Islet precursor cell (in vitro differentiated cells): Measurements from ENCODE around the gene CCDC158.
"Not testable (repeated sequence)": the region's sequence is repeated elsewhere in the genome, so short reads cannot be mapped to it uniquely, and the experiment has no call there.

Source experiments
- DNase-seq: peaks from one replicate; pipeline ENCODE4 v3.0.0-alpha.2; 2018

The CCDC158 gene

DNA sequence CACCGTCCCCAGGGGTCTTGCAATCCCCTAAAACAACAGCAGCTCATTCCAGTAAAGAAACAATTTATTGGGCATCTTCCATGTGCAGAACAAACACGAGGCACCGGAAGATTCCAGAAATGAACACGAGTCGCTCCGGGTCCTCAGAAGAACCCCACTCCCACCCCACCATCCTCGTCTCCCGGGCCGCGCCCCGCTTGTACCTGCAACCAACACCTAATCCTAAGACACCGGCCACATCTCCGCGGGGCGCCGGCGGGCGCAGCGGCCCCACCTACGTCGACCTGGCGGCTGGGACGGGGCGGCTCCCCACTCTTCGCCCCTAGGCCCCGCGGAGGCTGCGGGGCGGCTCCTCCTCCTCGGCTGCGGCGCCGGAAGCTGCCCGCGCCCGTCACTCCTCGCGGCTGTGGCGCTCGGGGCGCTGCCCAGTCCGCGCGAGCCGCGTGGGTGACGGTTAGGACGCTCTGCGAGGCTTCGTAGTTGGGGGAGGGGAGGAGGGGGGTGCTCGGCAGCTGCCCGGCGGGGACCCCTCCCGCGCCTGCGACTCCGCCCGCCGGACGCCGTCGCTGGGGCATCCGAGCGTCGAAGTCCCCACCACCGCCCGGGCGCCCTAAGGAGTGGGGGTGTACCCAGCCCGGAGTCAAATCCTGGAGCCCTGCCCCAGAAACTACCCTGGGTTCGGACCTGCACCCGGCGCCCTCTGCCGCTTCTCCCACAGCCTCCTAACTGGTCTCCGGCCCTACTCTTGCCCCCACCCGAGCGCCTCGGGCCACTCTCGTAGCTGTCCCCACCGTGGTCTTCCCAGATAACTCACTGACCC is at the start of gene CCDC158:
Gene CCDC158, minus strand, starts transcription at position 380 of the 820 bp plus-strand sequence. CDS start 17,934 bp downstream, outside the sequence.
- DNase-seq: no peak

DNA sequence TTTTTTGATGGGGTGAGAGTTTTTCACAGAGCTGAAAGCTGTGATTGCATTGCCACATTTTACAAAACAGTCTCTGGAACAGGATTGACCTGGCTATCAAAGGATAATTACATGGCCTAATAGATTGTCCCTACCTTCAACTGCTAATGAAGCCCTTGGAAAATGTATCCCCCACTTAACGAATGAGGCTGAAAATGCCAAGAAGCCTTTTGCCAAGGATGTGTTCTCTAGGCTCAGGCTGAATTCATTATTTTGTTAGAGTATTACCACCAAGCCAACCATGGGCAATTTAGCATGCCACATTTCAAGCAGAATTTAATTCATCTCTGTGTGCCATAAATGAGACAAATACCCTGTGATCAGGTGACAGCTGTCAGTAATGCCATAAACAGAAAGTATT is 49.6 kb upstream of the CCDC158 start:
- DNase-seq: no peak

- DNase-seq: no peak
Measured at GRCh38 chr4:76470064-76470463, 49.1 kb upstream of the CCDC158 start.

GRCh38 chr4:76463568-76463967 is 42.6 kb upstream of the CCDC158 start:
- no peak for DNase-seq

DNA sequence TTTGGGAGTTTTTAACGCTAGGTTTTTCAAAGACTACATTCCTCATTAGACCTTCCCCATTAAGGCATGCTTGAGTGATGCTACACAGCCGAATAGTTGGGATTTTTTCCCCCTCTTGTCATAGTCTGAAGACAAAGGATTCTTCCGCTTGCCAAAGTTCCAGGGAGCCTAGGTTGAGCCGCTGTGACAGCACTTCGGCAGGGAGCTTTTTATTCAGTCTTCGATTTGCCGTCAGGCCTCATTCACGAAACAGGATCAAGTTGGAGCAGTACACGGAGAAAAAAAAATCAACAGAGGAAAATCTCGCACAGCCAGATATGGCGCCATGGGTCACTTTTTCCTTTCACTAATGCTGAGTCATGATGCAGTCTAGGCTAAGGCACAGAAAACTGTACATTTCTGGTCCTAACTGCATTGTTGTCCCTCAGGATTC is 38.4 kb upstream of the CCDC158 start:
- DNase-seq: peak; percentile 95

- DNase-seq: peak; percentile 78
Measured at GRCh38 chr4:76458825-76459224, 37.9 kb upstream of the CCDC158 start.

- no peak for DNase-seq
Measured at GRCh38 chr4:76458297-76458696, 37.4 kb upstream of the CCDC158 start.

- DNase-seq: peak; percentile 76
Measured at GRCh38 chr4:76457885-76458284, 36.9 kb upstream of the CCDC158 start.

- not testable (repeated sequence) for DNase-seq
Measured at GRCh38 chr4:76454073-76454472, 33.1 kb upstream of the CCDC158 start.

GRCh38 chr4:76453232-76453631 is 32.3 kb upstream of the CCDC158 start:
- DNase-seq: no peak

GRCh38 chr4:76449833-76450232 is 28.9 kb upstream of the CCDC158 start:
- no peak for DNase-seq

DNA sequence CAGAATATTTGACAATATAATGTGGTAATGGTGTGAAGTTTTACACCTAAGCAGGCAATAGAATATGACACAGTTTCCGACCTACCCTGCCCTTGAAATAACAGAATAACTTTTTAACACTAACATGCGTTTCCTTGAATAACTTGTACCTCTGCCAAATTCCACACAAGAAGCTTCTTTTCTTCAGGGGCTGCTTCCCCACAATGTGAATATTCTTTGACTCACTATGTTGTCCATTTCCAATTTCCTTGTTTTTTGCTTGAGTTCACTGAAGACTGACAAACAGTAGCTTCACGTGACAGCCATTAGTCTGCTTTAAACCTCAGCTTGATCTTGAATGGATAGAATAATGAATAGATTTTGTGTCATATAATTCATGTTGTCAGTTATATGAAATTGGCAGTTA is 28.4 kb upstream of the CCDC158 start:
- DNase-seq: no peak

DNA sequence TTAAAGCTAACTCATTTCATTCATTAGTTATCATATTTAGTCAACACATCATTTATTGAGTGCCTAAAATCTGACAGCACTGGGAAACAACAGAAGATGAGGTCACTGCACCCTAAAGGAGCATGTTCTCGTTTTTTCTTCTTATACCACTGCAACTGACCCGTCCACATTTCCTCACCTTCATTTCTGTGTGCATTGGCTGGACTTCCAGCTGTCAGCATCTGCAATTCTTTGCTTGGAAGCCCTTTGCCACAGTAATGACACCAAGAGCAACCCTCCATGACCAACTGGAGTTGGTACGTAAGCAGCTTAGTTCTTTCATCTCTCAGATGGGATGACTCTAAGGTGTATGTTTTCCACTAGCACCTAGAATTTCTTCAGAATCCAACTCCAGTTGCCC is 27.3 kb upstream of the CCDC158 start:
- DNase-seq: no peak

- no peak for DNase-seq
Measured at GRCh38 chr4:76447393-76447851, 26.5 kb upstream of the CCDC158 start.

DNA sequence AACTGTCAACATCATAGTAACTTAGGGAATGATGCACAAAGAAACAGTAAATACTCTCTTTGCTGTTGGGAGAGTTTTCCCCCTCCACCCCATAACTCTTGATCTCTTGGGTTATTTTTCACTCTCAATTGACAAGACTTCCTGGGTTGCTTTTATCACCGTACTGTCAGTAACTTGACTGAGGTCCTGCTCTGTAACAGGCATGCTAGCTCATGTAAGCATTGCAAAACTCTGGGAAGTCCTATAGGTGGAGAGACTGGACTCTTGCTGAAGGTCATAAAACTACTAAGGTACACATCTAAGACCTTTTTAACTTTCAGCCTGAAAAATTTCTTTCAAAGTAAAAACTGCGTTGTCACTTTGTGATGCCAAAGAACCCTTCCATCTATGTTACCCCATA is 25.0 kb upstream of the CCDC158 start:
- no peak for DNase-seq

DNA sequence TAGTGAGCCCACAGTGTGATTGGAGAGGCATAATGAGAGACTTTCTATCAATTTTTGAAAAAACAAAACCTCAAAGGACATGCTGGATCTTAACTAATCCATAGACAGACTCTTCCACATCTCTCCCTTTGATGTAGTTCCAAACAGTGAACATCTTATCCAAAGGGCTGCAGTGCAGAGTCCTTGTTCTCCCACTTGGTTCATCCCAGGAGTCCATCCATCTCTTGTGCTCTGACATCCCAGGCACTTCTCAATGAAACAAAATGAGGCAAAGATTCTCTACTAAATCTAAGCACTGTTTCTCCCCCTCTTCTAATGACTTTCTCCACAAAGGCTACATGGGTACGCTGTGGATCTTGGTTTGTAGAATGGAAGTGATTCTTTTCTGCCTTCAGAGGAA is 22.4 kb upstream of the CCDC158 start:
- DNase-seq: no peak

DNA sequence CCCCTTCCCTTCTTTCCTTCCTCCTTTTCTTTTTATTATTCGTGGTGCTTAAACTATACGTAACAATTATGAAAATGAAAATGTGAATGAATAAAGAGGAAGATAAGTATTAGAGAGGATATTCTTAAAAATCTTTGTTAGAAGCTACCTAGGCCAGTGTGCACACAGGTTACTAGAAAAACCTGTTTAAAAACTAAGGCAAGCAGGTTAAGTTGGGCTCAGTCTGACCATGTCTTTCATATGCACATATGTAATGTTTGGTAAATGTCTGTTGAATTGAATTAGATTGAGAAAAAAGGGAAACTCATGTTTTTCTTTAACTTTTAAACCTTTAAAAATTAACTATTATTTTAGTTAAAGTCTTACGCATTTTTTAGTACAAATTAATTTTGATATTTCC is 21.9 kb upstream of the CCDC158 start:
- no peak for DNase-seq

- no peak for DNase-seq
Measured at GRCh38 chr4:76441881-76442280, 20.9 kb upstream of the CCDC158 start.

DNA sequence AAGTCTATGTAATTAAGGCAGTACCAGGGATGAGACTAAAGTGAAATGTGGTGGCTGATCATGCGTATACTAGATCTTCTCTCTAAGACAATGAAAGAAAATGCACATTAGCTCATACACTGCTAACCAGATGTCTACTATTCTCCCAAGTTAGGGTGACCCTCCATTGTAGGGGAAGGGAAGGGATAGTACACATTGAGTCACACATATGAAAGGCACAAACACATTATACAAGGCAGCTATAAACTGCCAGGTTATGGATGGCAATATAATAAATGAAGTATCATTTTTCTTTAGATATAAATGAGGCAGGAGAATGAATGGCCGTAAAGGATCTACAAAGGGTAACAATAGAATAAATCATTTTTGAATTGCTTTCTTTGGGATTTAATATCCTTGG is 18.6 kb upstream of the CCDC158 start:
- DNase-seq: no peak

DNA sequence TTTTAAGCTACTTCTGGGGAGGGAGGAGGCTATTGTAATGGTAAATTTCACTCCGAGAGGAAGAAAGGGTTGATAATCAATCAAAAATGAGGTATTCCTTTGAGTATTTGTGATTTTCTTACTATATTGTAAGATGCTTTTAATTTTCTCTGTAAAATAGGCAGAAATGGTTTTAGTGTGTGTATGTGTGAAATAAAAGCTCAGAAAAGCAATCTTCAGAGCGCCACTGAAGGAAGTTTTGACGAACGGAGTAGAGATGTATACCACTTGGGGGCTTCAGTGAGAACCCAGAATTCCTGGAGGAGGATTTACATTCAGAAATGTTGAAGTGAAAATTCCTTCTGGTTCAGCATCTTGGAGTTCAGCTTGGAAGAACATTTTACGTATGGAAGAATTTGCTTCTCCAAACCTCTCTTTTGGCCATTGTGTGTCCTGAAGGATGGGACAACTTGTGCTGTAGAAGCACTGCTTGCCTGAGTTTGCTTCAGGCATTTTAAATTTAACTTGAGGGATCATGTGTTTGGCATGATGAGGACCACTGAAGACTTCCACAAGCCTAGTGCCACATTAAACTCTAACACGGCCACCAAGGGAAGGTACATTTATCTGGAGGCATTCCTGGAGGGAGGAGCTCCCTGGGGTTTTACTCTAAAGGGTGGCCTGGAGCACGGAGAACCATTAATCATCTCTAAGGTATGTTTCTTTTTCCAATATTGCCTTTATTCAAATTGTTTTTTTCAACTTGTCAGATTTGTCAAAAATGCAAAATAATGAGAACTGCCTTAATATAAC is 14.8 kb upstream of the CCDC158 start:
- DNase-seq: peak; percentile 60

GRCh38 chr4:76434901-76435527 is 14.1 kb upstream of the CCDC158 start, which contains the start of gene SHROOM3:
SHROOM3 (plus strand) TSS chr4:76435229; CDS start chr4:76436053, 824 bp downstream.
- peak; percentile 72 for DNase-seq

GRCh38 chr4:76430519-76431388 is 9.8 kb upstream of the CCDC158 start:
- DNase-seq: no peak
